ENCODE results near the gene FAM3C. TPM values are rescaled to one million over a fixed set of nuclear protein-coding genes. Genes with fewer than 3 reads are reported as not detected.

The FAM3C gene
- total RNA-seq, 3 donors from 2014 or later, result 27.2 to 38.8 (median 36.6) TPM

- no peak overlapping the region for H3K4me3 ChIP-seq
- DNase-seq (peak in 1 of 3 donors; percentile 40), ATAC-seq (peak; percentile 88)
- no peaks in the 10 kb centered on the region for H3K9me3 ChIP-seq
- H3K36me3 ChIP-seq (ENCODE audit: low read depth), result no peaks in the 10 kb centered on the region
- H3K4me1 ChIP-seq (ENCODE audit: low read depth), result no peaks in the 10 kb centered on the region
- intact Hi-C loops (cut with DNase I, micrococcal nuclease), result no loop called here
- no peak for TF ChIP-seq CTCF (IDR thresholded peaks at IDR 0.05)
Measured at GRCh38 chr7:121344497-121344896, 51.6 kb downstream of the FAM3C start.

- Histone ChIP-seq H3K9me3 (no peaks in the 10 kb centered on the region), H3K36me3 (ENCODE audit: low read depth) (no peaks in the 10 kb centered on the region), H3K4me1 (ENCODE audit: low read depth) (no peaks in the 10 kb centered on the region), H3K4me3 (no peak overlapping the region)
- intact Hi-C loops (cut with DNase I, micrococcal nuclease), result no loop called here
- ATAC-seq, result peak; percentile 48
- DNase-seq, result no peak
- no peak for TF ChIP-seq CTCF (IDR thresholded peaks at IDR 0.05)
Measured at GRCh38 chr7:121344093-121344492, 52.0 kb downstream of the FAM3C start.

- intact Hi-C loops (cut with DNase I, micrococcal nuclease), result no loop called here
- no peak for ATAC-seq
- no peak for DNase-seq
- no peak for TF ChIP-seq CTCF (IDR thresholded peaks at IDR 0.05)
- H3K36me3 ChIP-seq (ENCODE audit: low read depth), result no peaks in the 10 kb centered on the region
- H3K4me1 ChIP-seq (ENCODE audit: low read depth), result no peaks in the 10 kb centered on the region
- no peaks in the 10 kb centered on the region for H3K9me3 ChIP-seq
- H3K4me3 ChIP-seq, result no peak overlapping the region
Measured at GRCh38 chr7:121343302-121343701, 52.8 kb downstream of the FAM3C start.

- Histone ChIP-seq H3K4me1 (ENCODE audit: low read depth) (no peaks in the 10 kb centered on the region), H3K36me3 (ENCODE audit: low read depth) (no peaks in the 10 kb centered on the region), H3K4me3 (no peak overlapping the region), H3K9me3 (no peaks in the 10 kb centered on the region)
- no peak for TF ChIP-seq CTCF (IDR thresholded peaks at IDR 0.05)
- intact Hi-C loops (cut with DNase I, micrococcal nuclease), result no loop called here
- no peak for DNase-seq
- no peak for ATAC-seq
Measured at GRCh38 chr7:121342631-121343030, 53.5 kb downstream of the FAM3C start.

GRCh38 chr7:121341933-121342332, 54.2 kb downstream of the FAM3C start:
- intact Hi-C loops (cut with DNase I, micrococcal nuclease), result no loop called here
- DNase-seq, result no peak
- H3K9me3 ChIP-seq, result no peaks in the 10 kb centered on the region
- H3K4me3 ChIP-seq, result no peak overlapping the region
- no peaks in the 10 kb centered on the region for H3K36me3 ChIP-seq (ENCODE audit: low read depth)
- no peak for ATAC-seq
- TF ChIP-seq CTCF (IDR thresholded peaks at IDR 0.05), result no peak
- H3K4me1 ChIP-seq (ENCODE audit: low read depth), result no peaks in the 10 kb centered on the region

- no peaks in the 10 kb centered on the region for H3K9me3 ChIP-seq
- TF ChIP-seq CTCF (IDR thresholded peaks at IDR 0.05), result no peak
- H3K4me3 ChIP-seq, result no peak overlapping the region
- DNase-seq (no peak), ATAC-seq (no peak)
- intact Hi-C loops (cut with DNase I, micrococcal nuclease), result no loop called here
- no peaks in the 10 kb centered on the region for H3K36me3 ChIP-seq (ENCODE audit: low read depth)
- no peaks in the 10 kb centered on the region for H3K4me1 ChIP-seq (ENCODE audit: low read depth)
Measured at GRCh38 chr7:121339082-121339481, 57.0 kb downstream of the FAM3C start.
